NCI-H748 (cell line): Measurements from ENCODE around the gene ZFAND2B.

Source experiments
- DNase-seq: peaks from one replicate; lab custom pipeline; 2025; ENCODE audit not compliant: unreplicated experiment; lab: John Stamatoyannopoulos, UW

Gene ZFAND2B

GRCh38 chr2:219206328-219207133, at the start of gene ZFAND2B:
TSS of gene ZFAND2B (plus strand) at chr2:219206782. CDS start at chr2:219206988, 206 bp downstream.
- DNase-seq, result peak; percentile 94

GRCh38 chr2:219157396-219157795, 49.2 kb upstream of the ZFAND2B start:
- DNase-seq, result no peak

GRCh38 chr2:219158025-219158424, 48.6 kb upstream of the ZFAND2B start:
- no peak for DNase-seq

- no peak for DNase-seq
Observed at GRCh38 chr2:219158586-219158985, 48.0 kb upstream of the ZFAND2B start.

GRCh38 chr2:219159771-219160185, 46.8 kb upstream of the ZFAND2B start:
- no peak for DNase-seq

- peak; percentile 92 for DNase-seq
Observed at GRCh38 chr2:219160186-219161017, 46.2 kb upstream of the ZFAND2B start, which contains the start of gene NHEJ1. TSS of gene NHEJ1 (minus strand) at chr2:219160815. CDS start at chr2:219158362, 2,453 bp downstream.

GRCh38 chr2:219161097-219161496, 45.5 kb upstream of the ZFAND2B start:
- DNase-seq, result no peak

- no peak for DNase-seq
Observed at GRCh38 chr2:219163156-219163555, 43.4 kb upstream of the ZFAND2B start.

GRCh38 chr2:219165058-219165911, 41.3 kb upstream of the ZFAND2B start:
- DNase-seq, result no peak

GRCh38 chr2:219167997-219168396, 38.6 kb upstream of the ZFAND2B start:
- no peak for DNase-seq

- DNase-seq, result no peak
Observed at GRCh38 chr2:219168526-219168925, 38.1 kb upstream of the ZFAND2B start.

- DNase-seq, result no peak
Observed at GRCh38 chr2:219168932-219169331, 37.6 kb upstream of the ZFAND2B start.

GRCh38 chr2:219169930-219170654, 36.5 kb upstream of the ZFAND2B start, which contains the start of gene SLC23A3:
TSS of gene SLC23A3 (minus strand) at chr2:219170029. CDS start at chr2:219169984, 45 bp downstream.
- no peak for DNase-seq

- peak; percentile 54 for DNase-seq
Observed at GRCh38 chr2:219171231-219171651, 35.3 kb upstream of the ZFAND2B start.

- no peak for DNase-seq
Observed at GRCh38 chr2:219172231-219173154, 34.1 kb upstream of the ZFAND2B start.

- no peak for DNase-seq
Observed at GRCh38 chr2:219173176-219173575, 33.4 kb upstream of the ZFAND2B start.

- no peak for DNase-seq
Observed at GRCh38 chr2:219174146-219174545, 32.4 kb upstream of the ZFAND2B start.

GRCh38 chr2:219174801-219175200, 31.8 kb upstream of the ZFAND2B start:
- no peak for DNase-seq

- DNase-seq, result no peak
Observed at GRCh38 chr2:219175486-219175885, 31.1 kb upstream of the ZFAND2B start.
